ENCODE results near the gene TUBAL3. TPM values are rescaled to one million over a fixed set of nuclear protein-coding genes. Genes with fewer than 3 reads are reported as not detected.
A peak's percentile ranks its signal among the peaks of the same experiment; 100 is the strongest.

The TUBAL3 gene
- total RNA-seq, 3 donors from 2014 or later, result 1.6 to 1.9 TPM; not detected in 1

- Histone ChIP-seq H3K27ac (no peak overlapping the region), H3K27me3 (no peaks in the 10 kb centered on the region), H3K4me1 (no peaks in the 10 kb centered on the region), H3K9me3 (no peaks in the 10 kb centered on the region), H3K36me3 (no peaks in the 10 kb centered on the region), H3K4me3 (no peak overlapping the region)
- DNase-seq (ENCODE audit: low spot score in 2 of 2), result no peak
- TF ChIP-seq POLR2A (IDR thresholded peaks at IDR 0.05) (no peak), POLR2AphosphoS5 (IDR thresholded peaks at IDR 0.05) (no peak)
- TF ChIP-seq, protein P1, sequence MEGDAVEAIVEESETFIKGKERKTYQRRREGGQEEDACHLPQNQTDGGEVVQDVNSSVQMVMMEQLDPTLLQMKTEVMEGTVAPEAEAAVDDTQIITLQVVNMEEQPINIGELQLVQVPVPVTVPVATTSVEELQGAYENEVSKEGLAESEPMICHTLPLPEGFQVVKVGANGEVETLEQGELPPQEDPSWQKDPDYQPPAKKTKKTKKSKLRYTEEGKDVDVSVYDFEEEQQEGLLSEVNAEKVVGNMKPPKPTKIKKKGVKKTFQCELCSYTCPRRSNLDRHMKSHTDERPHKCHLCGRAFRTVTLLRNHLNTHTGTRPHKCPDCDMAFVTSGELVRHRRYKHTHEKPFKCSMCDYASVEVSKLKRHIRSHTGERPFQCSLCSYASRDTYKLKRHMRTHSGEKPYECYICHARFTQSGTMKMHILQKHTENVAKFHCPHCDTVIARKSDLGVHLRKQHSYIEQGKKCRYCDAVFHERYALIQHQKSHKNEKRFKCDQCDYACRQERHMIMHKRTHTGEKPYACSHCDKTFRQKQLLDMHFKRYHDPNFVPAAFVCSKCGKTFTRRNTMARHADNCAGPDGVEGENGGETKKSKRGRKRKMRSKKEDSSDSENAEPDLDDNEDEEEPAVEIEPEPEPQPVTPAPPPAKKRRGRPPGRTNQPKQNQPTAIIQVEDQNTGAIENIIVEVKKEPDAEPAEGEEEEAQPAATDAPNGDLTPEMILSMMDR (IDR thresholded peaks at IDR 0.05), result no peak
- intact Hi-C loops (cut with DNase I; ENCODE audit: low total_unique reads), result loop anchor here (10.0 kb wide), 1 partner anchor 180 kb away; no protein-coding TSS in a partner anchor
Observed at GRCh38 chr10:5445006-5445405, 40.4 kb upstream of the TUBAL3 start.

GRCh38 chr10:5443429-5443828 is 38.8 kb upstream of the TUBAL3 start:
- intact Hi-C loops (cut with DNase I; ENCODE audit: low total_unique reads), result loop anchor here (10.0 kb wide), 1 partner anchor 181 kb away; no protein-coding TSS in a partner anchor
- no peak for DNase-seq (ENCODE audit: low spot score in 2 of 2)
- no peaks in the 10 kb centered on the region for H3K36me3 ChIP-seq
- H3K4me1 ChIP-seq, result no peaks in the 10 kb centered on the region
- TF ChIP-seq POLR2AphosphoS5 (IDR thresholded peaks at IDR 0.05) (no peak), POLR2A (IDR thresholded peaks at IDR 0.05) (no peak)
- TF ChIP-seq, protein P1 (IDR thresholded peaks at IDR 0.05), result no peak
- H3K9me3 ChIP-seq, result no peaks in the 10 kb centered on the region
- no peak overlapping the region for H3K27ac ChIP-seq
- H3K4me3 ChIP-seq, result no peak overlapping the region
- no peaks in the 10 kb centered on the region for H3K27me3 ChIP-seq

DNA sequence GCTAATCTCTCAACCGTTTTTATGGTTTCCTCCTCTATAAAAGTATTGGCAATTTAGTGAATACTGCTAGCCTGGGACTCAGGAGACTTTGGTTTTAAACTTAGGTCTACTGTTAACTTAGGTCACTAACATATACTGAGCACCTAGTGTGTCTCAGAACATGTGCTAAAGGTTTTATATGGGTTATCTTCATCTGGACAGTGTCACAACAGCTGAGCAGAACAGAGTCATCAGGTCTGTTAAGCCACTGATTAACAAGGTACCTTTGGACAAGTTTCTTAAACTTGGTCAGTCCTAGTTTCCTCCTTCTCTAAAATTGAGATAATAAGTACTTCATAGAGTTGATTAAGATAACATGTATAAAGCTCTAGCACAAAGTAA is 38.4 kb upstream of the TUBAL3 start:
- TF ChIP-seq POLR2A (IDR thresholded peaks at IDR 0.05) (no peak), POLR2AphosphoS5 (IDR thresholded peaks at IDR 0.05) (no peak)
- TF ChIP-seq, protein P1 (IDR thresholded peaks at IDR 0.05), result no peak
- no peaks in the 10 kb centered on the region for H3K36me3 ChIP-seq

DNA sequence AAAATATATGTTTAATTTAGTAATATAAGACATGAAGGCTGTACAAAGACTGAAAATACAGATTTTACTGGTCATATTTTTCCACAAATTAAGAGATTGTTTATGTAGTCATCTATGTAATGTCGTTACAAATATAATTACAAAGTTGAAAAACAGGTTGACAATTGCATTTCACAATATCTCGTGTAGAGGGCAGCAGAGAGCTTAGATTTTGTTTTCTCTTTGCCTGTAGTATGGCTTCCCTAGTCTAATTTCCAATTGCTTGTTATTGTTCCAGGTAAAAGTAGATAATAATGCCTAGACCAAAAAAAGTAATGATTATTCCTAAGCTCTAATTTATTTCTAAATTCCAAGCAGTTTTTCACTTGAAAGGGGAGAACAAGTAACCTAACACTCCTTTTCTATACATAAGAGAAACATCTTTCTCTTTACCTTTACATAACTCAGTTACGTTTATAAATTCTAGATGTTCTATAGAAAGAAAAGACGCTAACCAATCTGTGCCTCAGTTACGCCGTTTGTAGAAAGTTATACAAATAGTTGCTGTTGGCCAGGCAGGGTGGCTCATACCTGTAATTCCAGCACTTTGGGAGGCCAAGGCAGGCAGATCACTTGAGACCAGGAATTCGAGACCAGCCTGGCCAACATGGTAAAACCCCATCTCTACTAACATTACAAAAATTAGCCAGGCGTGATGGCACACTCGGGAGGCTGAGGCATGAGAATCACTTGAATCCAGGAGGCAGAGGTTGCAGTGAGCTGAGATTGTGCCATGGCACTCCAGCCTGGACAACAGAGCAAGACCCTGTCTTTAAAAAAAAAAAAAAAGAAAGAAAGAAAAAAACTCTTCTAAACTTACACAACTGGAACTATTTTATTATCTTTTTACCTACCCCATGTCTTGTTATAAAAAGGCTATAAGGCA is 37.7 kb upstream of the TUBAL3 start:
- Histone ChIP-seq H3K9me3 (no peaks in the 10 kb centered on the region), H3K4me1 (no peaks in the 10 kb centered on the region), H3K36me3 (no peaks in the 10 kb centered on the region), H3K4me3 (no peak overlapping the region), H3K27ac (no peak overlapping the region), H3K27me3 (no peaks in the 10 kb centered on the region)
- TF ChIP-seq POLR2A (IDR thresholded peaks at IDR 0.05), result no peak
- TF ChIP-seq, protein P1 (IDR thresholded peaks at IDR 0.05), result peak; percentile 74 to 89 (median 85)
- no peak for DNase-seq (ENCODE audit: low spot score in 2 of 2)
- intact Hi-C loops (cut with DNase I; ENCODE audit: low total_unique reads), result loop anchor here (10.0 kb wide), 1 partner anchor 182 kb away; no protein-coding TSS in a partner anchor

More for the DNA sequence above, 38.4 kb upstream of the TUBAL3 start:
- DNase-seq (ENCODE audit: low spot score in 2 of 2), result no peak
- Histone ChIP-seq H3K4me1 (no peaks in the 10 kb centered on the region), H3K27me3 (no peaks in the 10 kb centered on the region), H3K4me3 (no peak overlapping the region), H3K27ac (no peak overlapping the region), H3K9me3 (no peaks in the 10 kb centered on the region)
- intact Hi-C loops (cut with DNase I; ENCODE audit: low total_unique reads), result loop anchor here (10.0 kb wide), 1 partner anchor 182 kb away; no protein-coding TSS in a partner anchor

DNA sequence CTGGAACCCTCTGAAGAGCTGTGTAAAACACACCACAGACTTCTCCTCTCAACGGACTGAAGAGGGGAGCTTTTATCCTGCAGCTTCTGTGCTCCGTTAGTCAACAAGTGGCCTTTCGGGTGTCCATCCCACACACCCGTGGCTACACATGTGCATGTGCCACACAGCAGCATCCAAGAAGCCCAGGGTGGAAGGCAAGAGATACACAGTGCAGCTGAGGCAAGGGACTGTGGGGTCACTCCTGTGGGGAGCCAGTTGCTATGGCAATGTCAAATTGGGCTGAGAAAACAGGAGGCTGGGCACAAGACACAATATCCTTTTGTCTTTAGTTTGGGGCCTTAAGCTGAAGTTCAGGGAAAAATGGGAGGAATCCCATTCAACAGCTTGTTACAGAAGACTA is 36.5 kb upstream of the TUBAL3 start:
- H3K9me3 ChIP-seq, result no peaks in the 10 kb centered on the region
- H3K27me3 ChIP-seq, result no peaks in the 10 kb centered on the region
- intact Hi-C loops (cut with DNase I; ENCODE audit: low total_unique reads), result loop anchor here (10.0 kb wide), 1 partner anchor 184 kb away; no protein-coding TSS in a partner anchor
- no peaks in the 10 kb centered on the region for H3K4me1 ChIP-seq
- no peak overlapping the region for H3K27ac ChIP-seq
- no peaks in the 10 kb centered on the region for H3K36me3 ChIP-seq
- H3K4me3 ChIP-seq, result no peak overlapping the region
- DNase-seq (ENCODE audit: low spot score in 2 of 2), result no peak
- TF ChIP-seq POLR2A (IDR thresholded peaks at IDR 0.05) (no peak), POLR2AphosphoS5 (IDR thresholded peaks at IDR 0.05) (no peak)
- TF ChIP-seq, protein P1 (IDR thresholded peaks at IDR 0.05), result no peak
